ENCODE data around the gene SRPK2.
"Not testable (repeated sequence)": the region's sequence is repeated elsewhere in the genome, so short reads cannot be mapped to it uniquely, and the experiment has no call there.

Gene SRPK2

GRCh38 chr7:105267244-105267643, 121.5 kb downstream of the SRPK2 start:
- DNase-seq (ENCODE audit: low read depth) = no peak

DNA sequence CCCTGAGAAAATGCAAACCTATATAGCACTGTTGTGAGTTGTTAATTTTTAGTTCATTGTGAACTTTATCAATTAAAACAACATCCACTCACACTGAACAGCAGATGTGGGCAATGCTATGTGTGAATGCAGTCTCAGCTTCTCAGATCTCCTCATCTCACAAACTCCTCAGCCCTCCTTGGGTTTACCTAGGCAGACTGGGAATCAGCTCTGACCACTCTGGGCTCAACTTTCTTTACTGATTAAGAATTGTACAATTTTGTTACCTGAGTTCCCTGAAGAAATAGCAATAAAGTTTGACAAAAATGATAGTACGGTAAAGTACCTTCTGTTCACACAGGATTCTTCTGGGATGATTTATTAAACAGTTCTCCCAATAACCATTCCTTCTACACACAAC, 124.0 kb downstream of the SRPK2 start:
- no peak for DNase-seq (ENCODE audit: low read depth)

DNA sequence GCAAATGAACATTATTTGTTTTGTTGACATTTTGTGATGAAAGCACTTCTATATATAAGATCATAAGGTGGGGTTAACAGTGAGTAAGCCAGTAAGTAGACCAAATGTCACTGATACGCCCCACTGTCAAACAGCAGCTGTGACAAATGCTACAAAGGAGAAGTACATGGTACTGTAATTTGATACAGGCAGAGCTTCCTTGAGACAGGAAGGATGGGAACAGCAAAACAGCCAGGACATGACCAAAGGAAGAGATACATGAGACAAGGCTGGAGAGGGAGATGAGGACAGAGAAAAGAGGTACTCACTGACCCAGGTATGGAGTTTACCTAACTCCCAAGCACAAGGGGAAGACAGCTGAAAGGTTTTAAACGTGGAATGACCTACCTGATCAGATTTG, 127.0 kb downstream of the SRPK2 start:
- DNase-seq (ENCODE audit: low read depth) = peak; percentile 13

- DNase-seq (ENCODE audit: low read depth) = not testable (repeated sequence)
These were observed 128.4 kb downstream of the SRPK2 start for GRCh38 chr7:105260201-105260871.

GRCh38 chr7:105258919-105259318, 129.8 kb downstream of the SRPK2 start:
- DNase-seq (ENCODE audit: low read depth) = not testable (repeated sequence)

DNA sequence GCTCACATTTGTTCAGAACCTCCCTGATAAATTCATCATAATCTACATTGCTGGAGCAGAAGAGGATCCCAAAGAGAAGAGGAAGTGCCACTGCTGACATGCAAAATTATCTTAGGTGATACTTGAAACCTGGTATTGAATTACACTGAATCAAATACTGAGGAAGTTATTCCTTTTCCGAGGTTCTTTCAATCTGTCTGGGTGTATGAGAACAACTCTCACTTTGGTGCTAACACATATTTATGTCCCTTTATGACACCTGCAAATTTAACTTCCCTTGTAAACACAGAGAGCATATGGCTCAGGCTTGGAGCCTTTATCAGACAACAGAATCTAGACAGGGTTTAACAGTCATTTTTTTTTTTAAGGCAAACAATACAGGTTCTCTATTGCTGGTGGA, 131.4 kb downstream of the SRPK2 start:
- no peak for DNase-seq (ENCODE audit: low read depth)

GRCh38 chr7:105256761-105257231, 131.9 kb downstream of the SRPK2 start:
- no peak for DNase-seq (ENCODE audit: low read depth)

GRCh38 chr7:105250706-105251105, 138.0 kb downstream of the SRPK2 start:
- DNase-seq (ENCODE audit: low read depth) = no peak

DNA sequence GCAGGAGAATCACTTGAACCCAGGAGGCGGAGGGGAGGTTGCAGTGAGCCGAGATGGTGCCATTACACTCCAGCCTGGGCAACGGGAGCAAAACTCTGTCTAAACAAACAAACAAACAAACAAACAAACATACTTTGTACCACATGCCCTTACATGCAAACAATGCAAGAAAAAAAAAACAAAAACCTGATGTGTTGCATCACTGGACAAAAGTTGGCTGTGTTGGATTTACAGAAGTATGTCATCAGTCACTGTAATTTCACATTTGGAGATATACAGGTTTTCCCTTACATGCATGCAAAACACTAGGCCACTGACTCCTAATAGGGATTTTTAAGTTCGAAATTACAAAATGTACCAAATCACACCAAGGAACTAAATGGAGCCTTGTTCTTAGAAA, 138.5 kb downstream of the SRPK2 start:
- peak; percentile 25 for DNase-seq (ENCODE audit: low read depth)

GRCh38 chr7:105249216-105249615, 139.5 kb downstream of the SRPK2 start:
- no peak for DNase-seq (ENCODE audit: low read depth)

DNA sequence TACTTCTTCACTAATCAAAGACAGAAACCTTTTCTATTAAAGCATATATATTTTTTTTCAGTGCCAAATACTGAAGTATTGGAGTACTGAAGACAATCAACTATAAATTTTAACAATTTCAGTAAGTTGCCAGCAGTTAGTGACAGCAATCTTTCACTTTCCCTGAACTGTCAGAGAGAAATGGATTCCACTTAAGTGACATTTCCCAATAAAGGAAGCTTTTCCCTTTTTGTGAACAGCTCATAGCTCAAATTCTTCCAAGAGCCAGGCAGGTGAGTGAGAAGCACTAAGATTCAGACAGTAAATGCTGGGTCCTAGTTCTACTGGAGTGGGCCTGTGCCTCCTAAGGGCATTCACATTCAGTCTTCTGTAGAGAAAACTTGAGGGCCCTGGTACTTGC, 142.0 kb downstream of the SRPK2 start:
- DNase-seq (ENCODE audit: low read depth) = no peak

- no peak for DNase-seq (ENCODE audit: low read depth)
These were observed 142.5 kb downstream of the SRPK2 start for GRCh38 chr7:105246256-105246655.

DNA sequence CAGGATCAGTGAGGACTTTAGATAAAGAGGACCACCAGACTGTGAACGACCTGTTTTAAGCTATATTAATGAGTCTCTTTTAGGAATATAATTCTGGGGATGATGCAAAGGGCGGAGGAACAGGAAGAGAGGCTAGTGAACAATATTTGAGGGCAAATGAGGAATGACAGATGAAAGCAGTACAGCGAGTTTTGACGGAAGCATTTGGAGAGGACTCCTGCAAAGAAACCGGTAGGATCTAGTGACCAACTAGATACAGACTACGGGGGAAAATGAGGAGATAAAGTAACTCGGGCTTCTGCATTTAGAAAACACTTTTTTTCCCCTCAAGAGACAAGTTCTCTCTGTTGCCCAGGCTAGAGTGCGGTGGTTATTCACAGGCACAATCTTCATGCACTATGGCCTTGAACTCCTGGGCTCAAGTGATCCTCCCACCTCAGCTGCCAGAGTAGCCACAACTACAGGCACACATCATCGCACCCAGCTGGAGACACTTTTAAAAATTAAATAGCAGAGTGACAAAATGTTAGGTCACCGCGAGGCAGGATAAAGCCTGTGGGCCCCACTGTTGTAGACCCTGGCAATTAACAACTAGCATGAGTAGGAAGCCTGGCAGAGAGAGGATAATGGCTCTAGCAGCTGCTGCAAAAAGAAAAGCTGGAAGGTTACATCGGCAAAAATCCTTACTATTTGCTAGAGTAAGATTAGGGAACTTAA, 143.2 kb downstream of the SRPK2 start:
- no peak for DNase-seq (ENCODE audit: low read depth)

GRCh38 chr7:105244594-105244993, 144.1 kb downstream of the SRPK2 start:
- DNase-seq (ENCODE audit: low read depth) = no peak

GRCh38 chr7:105241198-105241597, 147.5 kb downstream of the SRPK2 start:
- DNase-seq (ENCODE audit: low read depth) = no peak

DNA sequence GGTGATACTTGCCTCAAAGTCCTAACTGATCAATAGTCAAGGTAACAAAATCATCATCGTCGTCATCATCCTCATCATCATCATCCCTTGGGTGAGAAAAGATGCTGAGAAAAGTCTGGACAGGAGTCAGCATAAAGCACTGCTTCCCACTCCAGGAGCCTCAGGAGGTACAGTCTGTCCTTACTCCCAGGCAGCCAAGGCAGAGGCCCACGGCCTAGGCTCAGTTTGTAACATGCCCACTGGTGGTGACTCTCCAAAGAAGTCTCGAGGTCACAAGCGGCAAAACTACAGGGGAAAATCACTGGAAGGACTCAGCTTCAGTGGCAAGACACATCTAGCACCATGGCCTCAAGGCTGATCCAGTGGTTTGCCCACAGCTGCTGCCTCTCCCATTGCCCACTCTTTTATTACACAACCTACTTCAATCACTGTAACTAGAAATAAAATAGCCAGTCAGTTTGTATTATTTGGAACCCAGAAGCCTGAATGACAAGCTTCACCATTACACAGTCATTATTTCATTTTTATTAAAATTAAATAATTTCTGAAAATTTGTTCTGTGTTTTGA, 150.4 kb downstream of the SRPK2 start:
- DNase-seq (ENCODE audit: low read depth) = no peak

- DNase-seq (ENCODE audit: low read depth) = no peak
These were observed 153.8 kb downstream of the SRPK2 start for GRCh38 chr7:105234886-105235285.

DNA sequence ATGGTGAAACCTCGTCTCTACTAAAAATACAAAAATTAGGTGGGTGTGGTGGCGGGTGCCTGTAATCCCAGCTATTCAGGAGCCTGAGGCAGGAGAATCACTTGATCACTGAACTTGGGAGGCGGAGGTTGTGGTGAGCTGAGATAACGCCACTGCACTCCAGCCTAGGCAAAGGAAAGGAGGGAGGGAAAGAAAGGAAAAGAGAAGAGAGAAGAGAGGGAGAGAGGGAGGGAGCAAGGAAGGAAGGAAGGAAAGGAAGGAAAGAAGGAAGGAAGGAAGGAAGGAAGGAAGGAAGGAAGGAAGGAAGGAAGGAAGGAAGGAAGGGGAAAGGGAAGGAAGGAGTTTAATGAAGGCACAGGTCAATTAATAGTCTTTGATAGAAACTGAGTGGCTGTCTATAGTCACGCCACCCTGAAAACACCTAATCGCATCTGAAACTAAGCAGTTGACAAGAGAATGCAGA, 155.9 kb downstream of the SRPK2 start:
- DNase-seq (ENCODE audit: low read depth) = not testable (repeated sequence)

DNA sequence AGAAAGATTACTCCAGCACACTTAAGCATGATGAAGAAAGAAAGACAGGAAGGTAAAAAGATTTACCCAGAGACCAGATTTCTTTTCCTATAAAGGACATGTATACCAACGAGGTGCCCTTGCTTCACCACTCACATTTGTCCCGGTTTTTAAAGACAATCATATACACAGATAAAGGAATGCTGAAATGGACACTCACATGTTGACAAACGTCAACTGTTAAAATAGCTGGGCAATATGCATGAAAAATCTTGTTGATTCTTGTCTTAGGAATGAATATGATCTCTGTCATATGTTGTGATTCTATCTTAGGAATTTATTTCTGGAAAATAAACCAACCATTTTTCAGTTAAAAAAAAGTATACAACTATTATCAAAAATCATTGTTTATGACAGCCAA, 158.2 kb downstream of the SRPK2 start:
- DNase-seq (ENCODE audit: low read depth) = no peak

- no peak for DNase-seq (ENCODE audit: low read depth)
These were observed 159.1 kb downstream of the SRPK2 start for GRCh38 chr7:105229641-105230040.

DNA sequence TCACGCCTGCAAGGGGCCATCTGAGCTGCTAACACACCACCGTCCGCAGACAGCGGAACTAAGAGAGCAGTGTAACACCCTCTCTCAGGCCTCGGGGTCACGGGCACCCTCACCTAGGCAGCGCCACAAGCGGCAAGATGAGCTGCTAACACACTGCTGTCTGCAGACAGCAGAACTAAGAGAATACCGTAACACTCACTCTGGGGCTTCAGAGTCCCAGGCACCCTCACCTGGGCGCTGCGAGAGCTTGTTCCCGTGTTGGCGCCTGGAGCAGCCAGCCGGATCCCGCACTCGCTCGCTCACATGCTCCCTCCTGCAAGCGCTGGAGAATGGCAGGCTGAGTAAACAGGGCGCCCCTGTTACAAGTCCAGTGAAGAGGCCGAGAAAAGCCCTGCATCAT, 160.2 kb downstream of the SRPK2 start:
- no peak for DNase-seq (ENCODE audit: low read depth)

- DNase-seq (ENCODE audit: low read depth) = no peak
These were observed 161.3 kb downstream of the SRPK2 start for GRCh38 chr7:105227391-105227790.

Measured in amniotic epithelial cell (primary cell).